A673 (cell line): ENCODE results near the gene ZNF487. TPM values are rescaled to one million over a fixed set of nuclear protein-coding genes. Genes with fewer than 3 reads are reported as not detected.

ENCODE experiments used
- BruUV-seq: library from RNA; stranded (reverse); fragments of 400-500 nt; replicated peaks from 2 replicates; lab custom pipeline; 2021; lab: Mats Ljungman, UMichigan
- CTCF ChIA-PET: fragments of 300-600 bp; sonication (Branson Sonifier 250); formaldehyde crosslinking; loops from one replicate; lab custom pipeline; 2022; ENCODE audit warnings: antibody characterized with exemption; lab: Charles Lee
- POLR2A ChIA-PET: fragments of 300-600 bp; sonication (Branson Sonifier 250); formaldehyde crosslinking; loops from one replicate; lab custom pipeline; 2022; ENCODE audit warnings: antibody characterized with exemption; ENCODE audit not compliant: low non-redundant PET; lab: Charles Lee
- DNase-seq: peaks from one replicate; pipeline ENCODE4 v3.0.0-alpha.2; 2015; ENCODE audit warnings: low spot score
- H3K27ac ChIP-seq: fragments of 200-600 bp; sonication (generic); 2 replicates; pipeline ENCODE4 v1.5.1; 2016; ENCODE audit warnings: mixed run types, low read depth, mild to moderate bottlenecking, mixed read lengths, antibody characterized with exemption, low read length; ENCODE audit not compliant: poor library complexity, severe bottlenecking
- H3K27me3 ChIP-seq: fragments of 200-600 bp; sonication (generic); replicated peaks from 2 replicates; pipeline ENCODE4 v1.6.1; 2017; ENCODE audit warnings: mixed run types, low read depth, mild to moderate bottlenecking, mixed read lengths, antibody characterized with exemption, low read length; ENCODE audit not compliant: insufficient read depth, poor library complexity
- H3K36me3 ChIP-seq: fragments of 200-600 bp; sonication (generic); 2 replicates; pipeline ENCODE4 v1.6.1; 2016; ENCODE audit warnings: mixed run types, mild to moderate bottlenecking, mixed read lengths, antibody characterized with exemption, low read length; ENCODE audit not compliant: insufficient read depth, poor library complexity, severe bottlenecking
- H3K4me1 ChIP-seq: fragments of 200-600 bp; sonication (generic); 2 replicates; pipeline ENCODE4 v1.6.1; 2017; ENCODE audit warnings: mixed run types, mild to moderate bottlenecking, mixed read lengths, antibody characterized with exemption, low read length; ENCODE audit not compliant: insufficient read depth, poor library complexity, severe bottlenecking
- H3K4me3 ChIP-seq: fragments of 200-600 bp; sonication (generic); 2 replicates; pipeline ENCODE4 v1.5.1; 2016; ENCODE audit warnings: low read depth, mixed run types, mild to moderate bottlenecking, mixed read lengths, low read length; ENCODE audit not compliant: poor library complexity, severe bottlenecking
- H3K9me3 ChIP-seq: fragments of 200-600 bp; sonication (generic); 2 replicates; pipeline ENCODE4 v1.6.1; 2016; ENCODE audit warnings: mixed run types, low read depth, mild to moderate bottlenecking, mixed read lengths, antibody characterized with exemption, low read length; ENCODE audit not compliant: poor library complexity, severe bottlenecking
- CTCF ChIP-seq: fragments of 300-800, 200-600 bp; sonication (generic); conservative IDR thresholded peaks from 2 replicates; pipeline ENCODE4 v1.5.1; 2017; ENCODE audit warnings: low read depth, mild to moderate bottlenecking, antibody characterized with exemption, low read length, moderate library complexity, mixed read lengths
- EZH2 ChIP-seq: fragments of 200-600 bp; sonication (generic); IDR thresholded peaks from 2 replicates; pipeline ENCODE4 v1.6.1; 2017; ENCODE audit warnings: borderline replicate concordance, low read depth, mild to moderate bottlenecking, mixed read lengths, antibody characterized with exemption, low read length; ENCODE audit not compliant: poor library complexity, severe bottlenecking
- intact Hi-C: fragments of 100-400 bp; cut with micrococcal nuclease; formaldehyde crosslinking; loops from one replicate; pipeline ENCODE4 v1.10.0; 2022; ENCODE audit not compliant: unreplicated experiment
- total RNA-seq: library from RNA; stranded (reverse); gene quantifications from 2 replicates; pipeline ENCODE4 v1.2.3, GENCODE V29; 2021

ZNF487 gene
- total RNA-seq, 1 experiment from 2014 or later, result 1.3 TPM

GRCh38 chr10:43419997-43420368 is 16.9 kb upstream of the ZNF487 start:
- intact Hi-C loops, result loop anchor here (1.0 to 2.0 kb wide), 2 partner anchors 12 to 17 kb away; partner anchors contain the start of gene ZNF487
- H3K4me1 ChIP-seq, result peaks cover 13% of the 10 kb centered on the region
- peak overlapping the region; percentile 50 for H3K4me3 ChIP-seq
- TSS peak; percentile 79 for BruUV-seq
- TF ChIP-seq CTCF (no peak), EZH2 (no peak)
- H3K27ac ChIP-seq, result peak overlapping the region; percentile 91
- H3K27me3 ChIP-seq, result no peaks in the 10 kb centered on the region
- H3K9me3 ChIP-seq, result no peaks in the 10 kb centered on the region
- ChIA-PET POLR2A (no interaction called here), CTCF (no interaction called here)
- no peak for DNase-seq
- H3K36me3 ChIP-seq, result no peaks in the 10 kb centered on the region

- Histone ChIP-seq H3K4me1 (peaks cover 13% of the 10 kb centered on the region), H3K9me3 (no peaks in the 10 kb centered on the region), H3K27me3 (no peaks in the 10 kb centered on the region), H3K4me3 (peak overlapping the region; percentile 50), H3K36me3 (no peaks in the 10 kb centered on the region), H3K27ac (peak overlapping the region; percentile 91)
- ChIA-PET CTCF (no interaction called here), POLR2A (interaction anchor here (0.5 kb wide), 1 partner anchor 13 kb away, joined by 4 read pairs; no protein-coding TSS in a partner anchor)
- intact Hi-C loops, result loop anchor here (1.0 to 2.0 kb wide), 2 partner anchors 12 to 16 kb away; partner anchors contain the start of gene ZNF487
- peak; percentile 27; the same call in 1 of the 2 replicates for TF ChIP-seq CTCF
- no peak for TF ChIP-seq EZH2
- no TSS peak for BruUV-seq
- DNase-seq, result peak; percentile 93
These were observed 16.3 kb upstream of the ZNF487 start for GRCh38 chr10:43420369-43421200.

- CTCF ChIA-PET, result no interaction called here
- intact Hi-C loops, result loop anchor here (2.0 kb wide), 1 partner anchor 16 kb away; the partner anchor contains the start of gene ZNF487
- H3K27ac ChIP-seq, result peak overlapping the region; percentile 91
These were observed 15.8 kb upstream of the ZNF487 start for GRCh38 chr10:43421201-43421507.

More at GRCh38 chr10:43421201-43421507, 15.8 kb upstream of the ZNF487 start:
- Histone ChIP-seq H3K9me3 (no peaks in the 10 kb centered on the region), H3K4me3 (peak overlapping the region; percentile 50), H3K4me1 (peaks cover 13% of the 10 kb centered on the region), H3K36me3 (no peaks in the 10 kb centered on the region), H3K27me3 (no peaks in the 10 kb centered on the region)
- POLR2A ChIA-PET, result interaction anchor here (0.5 kb wide), 1 partner anchor 14 kb away, joined by 4 read pairs; no protein-coding TSS in a partner anchor
- TF ChIP-seq EZH2, result no peak
- TSS peak; percentile 87 for BruUV-seq
- no peak for DNase-seq
